Activated gamma-delta T cell treated with Interleukin-2 at 50 U/mL for 16 hours (primary cell): Measurements from ENCODE around the gene ACSM5.

Source experiments
- DNase-seq: peaks from one replicate; pipeline ENCODE4 v3.0.0-alpha.2; 2020

ACSM5 gene, protein sequence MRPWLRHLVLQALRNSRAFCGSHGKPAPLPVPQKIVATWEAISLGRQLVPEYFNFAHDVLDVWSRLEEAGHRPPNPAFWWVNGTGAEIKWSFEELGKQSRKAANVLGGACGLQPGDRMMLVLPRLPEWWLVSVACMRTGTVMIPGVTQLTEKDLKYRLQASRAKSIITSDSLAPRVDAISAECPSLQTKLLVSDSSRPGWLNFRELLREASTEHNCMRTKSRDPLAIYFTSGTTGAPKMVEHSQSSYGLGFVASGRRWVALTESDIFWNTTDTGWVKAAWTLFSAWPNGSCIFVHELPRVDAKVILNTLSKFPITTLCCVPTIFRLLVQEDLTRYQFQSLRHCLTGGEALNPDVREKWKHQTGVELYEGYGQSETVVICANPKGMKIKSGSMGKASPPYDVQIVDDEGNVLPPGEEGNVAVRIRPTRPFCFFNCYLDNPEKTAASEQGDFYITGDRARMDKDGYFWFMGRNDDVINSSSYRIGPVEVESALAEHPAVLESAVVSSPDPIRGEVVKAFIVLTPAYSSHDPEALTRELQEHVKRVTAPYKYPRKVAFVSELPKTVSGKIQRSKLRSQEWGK

GRCh38 chr16:20409398-20410120 is at the start of gene ACSM5:
Gene ACSM5, plus strand, starts transcription at chr16:20409534. Its CDS starts 1,951 bp downstream, at chr16:20411485.
- DNase-seq: no peak

DNA sequence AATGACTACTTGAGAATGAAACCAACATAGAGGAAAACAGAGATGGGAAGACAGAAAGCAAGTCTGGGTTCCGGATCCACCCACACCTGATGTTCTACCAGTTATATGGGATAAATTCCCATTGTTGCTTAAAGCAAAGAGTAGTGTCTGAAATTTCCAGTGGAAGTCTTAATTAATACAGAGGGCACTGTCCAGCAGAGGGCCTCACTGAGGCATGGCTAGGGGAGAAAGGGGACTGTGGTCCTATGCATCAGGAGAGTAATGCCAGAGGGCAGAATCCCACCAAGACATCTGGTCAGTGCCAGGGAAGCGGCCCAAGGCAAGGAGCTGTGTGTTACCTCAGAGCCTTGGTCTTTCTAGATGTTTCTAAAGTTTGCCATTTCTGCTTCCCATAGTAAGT is 49.3 kb upstream of the ACSM5 start:
- no peak for DNase-seq

DNA sequence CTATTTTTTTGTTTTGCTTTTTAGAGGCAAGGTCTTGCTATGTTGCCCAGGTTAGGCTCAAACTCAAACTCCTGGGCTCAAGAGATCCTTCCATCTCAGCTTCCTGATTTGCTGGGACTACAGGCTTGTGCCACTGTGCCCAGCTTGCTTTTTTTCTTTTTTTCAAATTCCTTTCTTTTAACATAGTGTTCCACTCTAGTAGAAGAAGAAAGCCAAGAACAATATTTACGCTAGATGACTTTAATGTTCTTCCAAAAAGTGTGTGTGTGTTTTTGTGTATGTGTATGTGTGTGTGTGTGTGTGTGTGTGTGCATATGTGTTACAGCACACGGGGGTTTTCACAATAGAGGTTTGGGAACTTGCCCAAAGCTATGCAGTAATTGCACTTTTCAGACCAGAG is 46.1 kb upstream of the ACSM5 start:
- DNase-seq: no peak

GRCh38 chr16:20364051-20364450 is 45.3 kb upstream of the ACSM5 start:
- DNase-seq: no peak

GRCh38 chr16:20369452-20370054 is 39.8 kb upstream of the ACSM5 start:
- no peak for DNase-seq

DNA sequence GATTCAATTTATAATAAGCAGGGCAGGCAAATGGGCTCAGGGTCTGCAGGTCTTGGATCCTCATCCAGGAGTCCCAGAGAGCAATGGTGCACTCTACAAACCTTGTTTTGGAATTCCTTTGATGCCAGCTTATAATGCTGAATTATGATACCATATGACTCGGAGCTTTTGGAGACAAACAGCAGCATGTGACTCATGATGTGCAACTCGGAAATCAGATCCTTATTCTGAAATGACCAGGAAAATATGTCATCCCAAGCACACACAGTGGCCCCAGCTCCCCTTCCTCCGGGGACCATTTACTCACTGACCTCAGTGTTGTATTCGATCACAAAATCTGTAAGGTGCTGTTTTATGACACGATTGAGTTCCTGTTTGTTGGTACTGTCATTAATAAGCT is 36.6 kb upstream of the ACSM5 start:
- DNase-seq: no peak

- no peak for DNase-seq
Observed at GRCh38 chr16:20377181-20377580, 32.2 kb upstream of the ACSM5 start.

DNA sequence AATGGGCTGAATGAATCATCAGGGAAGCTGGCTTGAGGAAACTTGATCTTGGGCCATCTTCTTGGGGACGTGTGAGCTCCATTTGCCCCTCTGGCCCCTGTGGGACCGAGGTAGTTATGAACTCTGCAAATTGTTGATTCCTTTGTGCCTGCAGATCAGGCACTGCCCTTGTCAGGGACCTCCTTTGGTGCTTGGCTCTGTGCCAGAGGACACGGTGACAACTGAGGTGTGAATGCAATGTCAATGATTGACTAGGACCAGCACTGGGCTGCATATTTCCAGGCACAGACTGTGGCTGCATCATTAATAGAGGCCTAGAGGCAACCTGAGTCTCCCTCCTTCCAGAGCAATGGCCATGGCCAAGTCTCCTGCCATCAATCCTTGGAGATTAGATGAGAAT is 28.6 kb upstream of the ACSM5 start:
- no peak for DNase-seq

- DNase-seq: no peak
Observed at GRCh38 chr16:20382202-20382948, 27.0 kb upstream of the ACSM5 start.

GRCh38 chr16:20383106-20384029 is 26.0 kb upstream of the ACSM5 start:
- peak; percentile 9 for DNase-seq

DNA sequence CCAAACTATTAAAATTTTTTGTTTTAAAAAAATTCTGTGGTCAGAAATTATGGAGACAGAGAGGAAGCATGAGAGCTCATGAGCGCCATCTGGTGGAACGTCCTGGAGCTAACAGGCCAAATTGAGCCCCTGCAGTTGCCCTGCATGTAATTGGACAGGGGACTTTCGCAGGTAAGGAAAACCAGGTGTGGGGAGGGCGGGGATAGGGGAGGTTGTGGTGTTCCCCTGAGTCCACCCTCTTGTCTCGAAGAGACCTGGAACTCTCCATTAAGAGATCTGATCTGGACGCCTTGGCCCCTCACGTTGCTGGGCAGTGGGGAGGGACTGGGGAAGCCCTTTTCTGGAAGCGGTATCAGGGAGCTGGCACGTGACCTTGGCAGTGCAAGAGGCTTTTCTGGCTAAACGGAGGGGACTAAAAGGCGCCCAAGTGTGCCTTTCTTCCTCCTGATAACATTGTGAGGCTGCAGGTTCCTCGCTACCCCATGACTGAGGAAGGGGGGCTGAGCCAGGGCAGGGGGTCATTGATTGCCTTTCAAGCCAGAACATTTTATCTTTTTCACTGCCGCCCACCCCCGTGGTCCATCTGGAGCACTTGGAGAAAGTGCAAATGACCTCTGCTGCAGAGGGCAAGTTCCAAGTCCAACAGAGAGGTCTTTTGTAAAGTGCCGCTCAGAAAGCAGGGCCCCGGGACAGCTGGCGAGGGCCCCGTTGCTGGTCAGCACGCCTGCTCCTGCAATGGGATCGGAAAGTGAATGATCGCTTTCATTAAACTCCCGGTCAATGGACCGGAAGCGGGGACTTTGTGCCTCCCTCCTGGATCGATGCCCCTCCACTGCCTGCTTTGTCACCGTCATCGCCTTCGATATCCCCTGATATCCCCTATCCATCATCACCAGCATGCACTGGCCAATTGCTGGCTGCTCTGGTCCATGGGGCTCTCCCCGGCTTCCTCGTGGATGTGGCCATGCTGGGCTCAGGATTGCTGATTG is 23.2 kb upstream of the ACSM5 start:
- peak; percentile 26 for DNase-seq

DNA sequence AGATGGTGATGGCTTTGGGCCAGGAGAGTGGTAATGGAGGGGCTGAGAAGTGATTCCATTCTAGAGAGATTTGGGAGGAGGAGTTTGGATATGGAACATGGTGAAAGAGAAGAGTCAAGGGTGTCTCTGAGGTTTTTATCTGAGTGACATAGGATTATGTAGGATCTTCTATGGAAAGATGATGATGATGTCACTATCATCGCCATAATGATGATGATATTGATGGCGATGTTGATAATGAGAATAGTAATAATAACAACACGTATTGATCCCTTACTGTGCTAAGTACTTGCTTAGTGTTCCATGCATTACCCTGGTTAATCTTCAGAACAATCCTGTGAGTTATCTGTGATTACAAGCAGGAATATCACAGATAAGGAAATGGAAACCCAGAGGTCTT is 21.4 kb upstream of the ACSM5 start:
- DNase-seq: no peak

- DNase-seq: no peak
Observed at GRCh38 chr16:20388854-20389253, 20.5 kb upstream of the ACSM5 start.

- no peak for DNase-seq
Observed at GRCh38 chr16:20391045-20391444, 18.3 kb upstream of the ACSM5 start.

DNA sequence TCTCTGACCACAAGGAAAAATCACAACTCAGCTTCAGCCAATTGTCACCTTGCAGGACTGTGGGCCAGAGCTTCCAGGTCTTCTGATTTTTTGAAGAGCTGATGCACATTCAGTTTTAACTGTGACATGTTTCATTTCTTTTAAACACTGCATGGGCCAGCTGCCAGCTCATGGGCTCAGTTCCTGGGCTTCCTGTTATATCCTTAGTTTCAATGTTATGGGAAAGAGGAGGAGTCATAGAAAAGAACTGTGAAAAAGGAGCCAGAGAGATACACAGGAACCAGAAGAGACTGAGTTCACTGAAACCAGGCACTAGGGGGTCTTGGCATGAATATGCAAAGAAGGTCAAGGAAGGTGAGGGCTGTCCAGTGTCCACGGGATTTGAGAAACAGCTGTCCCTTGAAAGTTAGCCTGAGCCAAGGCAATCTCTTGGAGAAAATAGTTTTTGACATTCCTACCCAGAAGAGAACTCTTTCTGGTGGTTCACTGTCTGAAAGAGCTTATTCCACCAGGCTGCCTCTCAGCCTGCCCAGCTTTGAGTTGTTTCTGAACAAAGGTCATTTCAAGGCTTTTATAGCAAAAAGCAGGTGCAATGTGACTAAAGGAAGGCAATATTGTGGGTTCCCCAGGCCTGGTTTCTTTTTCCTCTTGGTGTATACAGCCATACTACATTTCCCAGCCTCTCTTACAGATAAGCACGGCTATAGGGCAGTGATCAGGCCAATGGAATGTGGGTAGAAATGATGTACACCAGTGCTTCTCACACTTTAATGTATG is 15.3 kb upstream of the ACSM5 start:
- no peak for DNase-seq

DNA sequence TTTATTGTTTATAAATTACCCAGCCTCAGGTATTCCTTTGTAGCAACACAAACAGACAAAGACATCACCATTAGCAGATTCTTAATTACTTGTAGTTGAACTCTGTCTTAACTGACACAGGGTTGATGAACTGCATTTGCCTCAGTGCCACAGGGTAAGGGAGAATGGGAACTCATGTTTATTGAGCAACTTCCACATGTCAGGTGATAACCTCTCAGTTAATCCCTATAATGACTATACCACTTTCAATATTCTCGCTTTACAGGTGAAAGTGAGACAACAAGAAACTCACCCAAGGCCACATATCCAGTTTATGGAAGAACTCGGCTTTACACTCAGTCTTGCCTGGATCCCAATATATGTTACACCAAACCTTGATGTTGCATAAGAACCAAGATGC is 13.4 kb upstream of the ACSM5 start:
- no peak for DNase-seq

DNA sequence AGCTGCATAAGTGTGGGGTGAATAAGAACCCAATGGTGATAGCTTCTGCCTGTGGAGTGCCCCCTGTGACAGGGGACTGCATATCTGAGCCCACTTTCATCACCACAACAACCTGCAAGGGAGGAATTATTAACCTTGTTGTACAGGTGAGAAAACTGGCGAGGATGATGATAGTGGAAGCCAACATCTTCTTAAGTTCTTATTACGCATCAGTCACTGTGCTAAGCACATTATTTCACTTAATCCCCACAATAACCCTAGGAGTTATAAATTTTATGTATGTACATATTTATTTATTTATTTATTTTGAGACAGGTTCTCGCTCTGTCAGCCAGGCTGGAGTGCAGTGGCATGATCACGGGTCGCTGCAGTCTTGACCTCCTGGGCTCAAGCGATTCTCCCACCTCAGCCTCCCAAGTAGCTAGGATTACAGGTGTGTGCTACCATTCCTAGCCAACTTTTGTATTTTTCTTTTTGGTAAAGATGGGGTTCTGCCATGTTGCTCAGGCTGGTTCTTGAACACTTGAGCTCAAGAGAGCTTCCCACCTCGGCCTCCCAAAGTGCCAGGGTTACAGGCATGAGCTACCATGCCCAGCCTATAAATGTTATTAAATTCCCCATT is 12.4 kb upstream of the ACSM5 start:
- DNase-seq: no peak

DNA sequence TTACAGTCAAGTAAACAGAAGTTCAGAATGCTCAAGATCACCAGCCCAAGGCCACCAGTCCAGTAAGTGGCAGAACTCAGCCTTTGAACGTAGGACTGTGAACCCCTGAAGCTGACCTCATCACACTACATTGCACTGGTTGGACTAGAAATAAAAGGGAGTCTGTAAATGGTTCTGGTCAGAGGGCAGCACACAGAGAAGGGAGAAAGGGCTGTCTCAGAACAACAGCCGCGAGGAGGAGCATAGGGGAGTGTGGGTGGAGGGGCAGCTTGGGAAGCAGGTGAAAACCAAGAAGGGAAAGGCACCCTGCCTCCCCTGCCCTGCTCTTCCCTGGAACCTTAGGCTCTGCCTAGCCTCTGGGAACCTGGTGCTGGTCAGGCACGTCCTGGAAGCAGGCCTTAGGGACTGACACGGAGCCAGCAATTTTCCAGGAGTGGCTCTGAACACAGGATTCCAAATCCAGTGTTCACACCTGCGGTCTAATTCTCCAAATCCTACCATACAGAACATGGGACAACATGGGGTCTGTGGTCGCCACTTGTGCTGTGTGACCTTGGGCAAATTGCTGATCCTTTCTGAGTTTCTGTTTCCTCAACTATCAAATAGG is 11.8 kb upstream of the ACSM5 start:
- DNase-seq: no peak

DNA sequence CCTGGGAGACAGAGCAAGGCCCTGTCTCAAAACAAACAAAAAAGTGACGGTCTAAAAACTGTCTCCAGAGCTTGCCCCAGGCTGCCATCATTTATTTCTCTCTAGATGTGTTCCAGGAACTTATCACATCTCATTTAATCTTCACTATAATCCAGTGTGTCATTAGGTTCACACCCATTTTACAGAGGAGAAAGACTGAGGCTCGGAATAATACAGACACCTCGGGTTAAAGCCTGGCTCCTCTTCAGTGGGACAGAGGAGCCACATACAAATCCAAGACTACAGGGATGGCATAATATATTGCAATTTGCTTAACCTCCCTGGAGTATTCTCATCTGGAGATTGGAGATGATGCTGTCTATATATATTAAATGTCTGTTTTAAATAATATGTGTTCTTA is 10.7 kb upstream of the ACSM5 start:
- DNase-seq: no peak
